ENCODE measurements around the gene HSP90B1.

Gene HSP90B1

DNA sequence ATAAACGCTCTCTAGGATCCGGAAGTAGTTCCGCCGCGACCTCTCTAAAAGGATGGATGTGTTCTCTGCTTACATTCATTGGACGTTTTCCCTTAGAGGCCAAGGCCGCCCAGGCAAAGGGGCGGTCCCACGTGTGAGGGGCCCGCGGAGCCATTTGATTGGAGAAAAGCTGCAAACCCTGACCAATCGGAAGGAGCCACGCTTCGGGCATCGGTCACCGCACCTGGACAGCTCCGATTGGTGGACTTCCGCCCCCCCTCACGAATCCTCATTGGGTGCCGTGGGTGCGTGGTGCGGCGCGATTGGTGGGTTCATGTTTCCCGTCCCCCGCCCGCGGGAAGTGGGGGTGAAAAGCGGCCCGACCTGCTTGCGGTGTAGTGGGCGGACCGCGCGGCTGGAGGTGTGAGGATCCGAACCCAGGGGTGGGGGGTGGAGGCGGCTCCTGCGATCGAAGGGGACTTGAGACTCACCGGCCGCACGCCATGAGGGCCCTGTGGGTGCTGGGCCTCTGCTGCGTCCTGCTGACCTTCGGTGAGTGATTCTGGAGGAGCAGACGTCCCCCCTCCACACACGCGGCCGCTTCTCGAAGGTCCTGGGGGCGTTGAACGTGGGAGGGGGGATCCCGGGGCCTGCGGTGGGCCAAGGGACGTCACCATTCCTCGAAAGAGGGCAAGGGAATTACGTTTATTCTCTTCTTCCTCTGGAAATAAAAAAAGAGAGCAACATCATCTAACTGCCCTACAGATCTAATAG lies at the start of gene HSP90B1:
Gene HSP90B1 (plus strand): TSS at position 377 of the 753 bp plus-strand sequence. CDS start 106 bp downstream, at position 483.
- DNase-seq = peak; percentile 79

DNA sequence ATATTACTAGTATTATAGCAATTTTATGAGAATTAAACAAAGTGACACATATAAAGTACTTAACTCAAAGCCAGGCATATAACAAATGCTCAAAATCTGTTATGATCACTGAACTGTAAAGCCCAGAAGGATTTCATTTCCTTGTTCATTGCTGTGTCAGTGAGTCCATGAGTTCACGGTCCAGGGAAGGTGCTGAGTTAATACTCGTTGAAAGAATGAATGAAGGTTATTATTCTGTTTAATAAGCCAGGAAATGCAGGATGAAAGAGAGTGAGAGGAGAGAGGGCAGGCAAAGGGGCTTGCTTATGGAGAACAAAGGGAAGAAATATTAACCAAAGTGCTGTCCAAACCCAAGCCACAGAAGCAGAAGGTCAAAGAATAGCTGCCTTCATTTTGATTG lies 48.9 kb upstream of the HSP90B1 start:
- DNase-seq = no peak

DNA sequence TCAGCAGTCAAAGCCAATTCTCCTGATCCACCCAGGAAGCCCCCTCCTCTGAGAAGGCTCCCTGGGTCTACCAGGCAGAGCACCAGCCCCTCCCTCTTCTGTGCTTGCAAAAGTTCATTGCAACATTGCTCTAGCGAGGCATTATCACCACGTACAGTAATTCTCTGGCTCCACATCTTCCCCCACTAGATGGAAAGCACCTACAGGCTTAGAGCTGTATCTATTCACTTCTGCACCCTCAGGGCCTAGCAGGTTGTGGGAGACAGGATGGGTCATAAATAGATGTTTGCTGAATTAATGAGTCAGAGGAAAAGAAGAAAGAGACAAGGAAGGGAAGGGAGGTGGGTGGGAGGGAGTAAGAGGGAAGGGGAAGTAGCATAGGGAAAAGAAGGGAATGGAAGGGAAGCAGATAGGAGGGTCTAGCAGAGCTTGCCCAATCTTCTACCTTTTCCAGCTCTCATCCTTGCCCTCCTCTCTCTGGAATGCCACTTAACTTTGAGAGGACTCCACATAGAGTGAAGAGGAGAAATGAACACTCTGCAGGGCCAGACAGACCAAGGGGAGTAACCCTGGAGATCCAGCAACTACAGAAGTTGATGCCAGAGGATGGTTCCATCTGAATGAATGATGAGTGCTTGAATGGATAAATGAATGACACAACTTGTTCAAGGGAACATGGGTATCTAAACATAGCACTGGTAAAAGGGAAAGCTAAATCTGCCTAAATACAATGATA lies 47.2 kb upstream of the HSP90B1 start:
- DNase-seq = no peak

DNA sequence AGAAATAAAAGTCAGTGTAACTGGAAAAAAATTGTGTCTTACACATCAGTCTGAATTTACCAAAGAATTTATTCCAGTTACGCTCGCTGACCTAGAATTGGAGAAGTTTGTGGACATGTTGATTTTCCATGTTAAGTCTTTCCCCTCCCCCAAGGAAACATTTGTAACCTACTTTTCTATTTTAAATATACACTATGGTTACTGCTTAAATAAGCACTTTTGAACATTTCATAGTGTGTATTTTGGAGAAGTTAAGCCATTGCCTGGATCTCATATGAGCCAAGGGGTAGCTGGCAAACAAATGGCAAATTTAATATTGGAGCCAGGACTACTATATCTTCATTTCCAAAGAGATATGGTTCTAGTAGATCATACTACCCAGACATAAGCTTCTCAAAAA lies 46.3 kb upstream of the HSP90B1 start:
- DNase-seq = no peak

DNA sequence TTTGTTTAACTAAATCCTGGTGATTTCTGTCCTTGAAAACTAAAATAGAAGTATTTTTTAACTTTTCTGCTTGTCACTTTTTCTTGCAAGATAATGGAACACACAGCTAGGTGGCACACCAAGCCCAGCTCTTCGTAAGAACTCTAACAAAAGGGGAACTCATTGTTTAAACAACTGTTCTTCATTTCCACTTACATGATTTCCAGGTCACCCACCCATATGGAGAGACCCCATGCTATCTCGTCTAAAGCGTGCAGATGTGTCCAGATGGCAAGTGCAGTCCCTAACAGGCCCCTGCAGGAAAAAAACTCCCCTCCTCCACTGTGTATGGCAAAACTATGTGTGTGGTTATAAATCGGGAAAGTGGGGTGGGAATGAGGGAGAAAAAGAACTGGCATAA lies 45.9 kb upstream of the HSP90B1 start:
- no peak for DNase-seq

DNA sequence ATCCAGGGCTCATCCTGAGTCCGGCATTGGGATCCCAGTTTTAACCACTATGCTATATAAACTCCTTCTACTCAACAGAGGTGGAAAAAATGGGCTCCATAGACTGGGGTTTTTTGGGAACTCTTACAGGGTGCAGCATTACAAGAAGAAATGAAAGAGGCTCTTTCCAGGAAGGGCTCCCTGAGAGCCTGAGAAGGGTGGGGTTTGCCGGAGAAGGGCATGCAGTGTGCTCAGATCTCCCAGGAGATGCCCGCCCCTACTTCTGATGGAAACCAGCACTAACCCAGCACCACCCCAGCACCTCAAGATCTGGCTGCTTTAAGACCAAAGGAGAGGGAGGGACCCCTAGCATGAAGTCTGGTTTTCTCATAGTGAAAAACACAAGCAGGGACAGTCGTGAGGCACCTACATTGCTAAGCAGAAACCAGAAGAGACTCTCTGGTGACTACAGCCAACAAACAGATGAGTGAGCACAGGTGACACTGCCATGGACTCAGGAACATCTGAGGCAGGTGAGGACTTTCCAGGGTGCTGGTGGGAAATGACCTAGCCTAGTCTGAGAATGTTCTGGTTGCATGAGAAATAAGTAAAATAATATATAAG lies 43.9 kb upstream of the HSP90B1 start:
- DNase-seq = no peak

DNA sequence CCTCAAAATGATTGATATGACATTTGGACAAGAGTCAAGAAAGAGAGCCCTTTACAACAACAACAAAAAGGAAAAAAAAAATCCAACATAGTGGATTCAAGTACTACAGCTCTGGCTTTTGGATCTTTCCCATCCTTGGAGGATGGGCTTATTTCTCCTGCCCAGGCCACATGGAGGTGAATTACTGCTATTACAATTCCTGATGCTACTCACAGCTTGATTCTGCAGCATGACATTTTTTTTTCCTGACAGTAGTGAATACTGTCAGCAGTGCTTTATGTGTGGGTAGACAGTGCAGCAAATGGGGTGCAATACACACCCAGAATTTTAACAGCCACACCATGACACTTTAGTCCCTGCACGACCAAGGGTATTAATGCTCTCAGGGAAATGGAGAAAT lies 42.5 kb upstream of the HSP90B1 start:
- DNase-seq = no peak

DNA sequence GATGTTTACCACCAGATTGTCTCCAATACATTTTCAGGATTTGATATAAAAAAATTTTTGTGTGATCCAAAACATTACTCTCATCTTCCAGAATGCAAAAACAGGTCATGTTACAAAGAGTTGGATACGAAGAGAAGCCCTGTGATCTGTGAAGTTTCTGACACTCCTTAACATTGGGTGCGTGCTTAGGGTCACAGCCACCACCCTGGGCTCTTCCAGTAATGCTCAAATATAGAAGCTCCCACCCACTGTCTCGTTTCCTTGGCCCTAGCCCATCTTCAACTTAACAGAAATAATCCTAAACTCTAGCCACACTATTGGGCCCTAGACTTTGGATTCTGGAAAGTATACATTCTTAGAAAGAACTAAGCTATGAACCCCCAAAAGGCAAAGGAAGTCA lies 32.9 kb upstream of the HSP90B1 start:
- DNase-seq = no peak

DNA sequence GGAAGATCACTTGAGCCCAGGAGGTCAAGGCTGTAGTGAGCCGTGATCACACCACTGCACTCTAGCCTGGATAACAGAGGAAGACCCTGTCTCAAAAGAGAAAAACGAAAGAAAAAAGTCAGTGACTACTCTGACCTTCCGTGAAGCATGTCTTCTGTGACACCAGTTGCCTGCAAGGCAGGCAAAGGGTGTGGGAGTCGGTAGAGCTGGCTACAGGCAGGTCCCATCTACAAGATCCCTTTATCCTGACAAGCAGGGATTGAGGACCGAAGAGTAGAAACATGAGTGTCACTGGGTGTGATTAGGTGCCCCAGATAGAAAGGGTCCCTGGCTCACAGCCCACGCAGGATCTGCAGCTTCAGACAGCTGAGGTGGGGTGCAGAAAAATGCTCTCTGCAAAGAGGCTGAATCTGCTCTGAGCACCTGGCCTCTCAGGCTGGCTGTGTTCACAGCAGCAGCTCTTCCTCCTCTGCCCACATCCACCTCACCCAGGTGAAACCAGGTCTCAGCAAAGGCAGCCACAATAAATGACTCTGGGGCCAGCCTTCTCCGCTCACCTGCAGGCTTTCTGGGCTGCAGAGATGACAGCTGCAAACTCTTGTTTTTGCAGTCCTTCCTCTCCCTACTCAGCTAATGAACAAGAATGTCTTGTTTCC lies 28.6 kb upstream of the HSP90B1 start:
- DNase-seq = no peak

DNA sequence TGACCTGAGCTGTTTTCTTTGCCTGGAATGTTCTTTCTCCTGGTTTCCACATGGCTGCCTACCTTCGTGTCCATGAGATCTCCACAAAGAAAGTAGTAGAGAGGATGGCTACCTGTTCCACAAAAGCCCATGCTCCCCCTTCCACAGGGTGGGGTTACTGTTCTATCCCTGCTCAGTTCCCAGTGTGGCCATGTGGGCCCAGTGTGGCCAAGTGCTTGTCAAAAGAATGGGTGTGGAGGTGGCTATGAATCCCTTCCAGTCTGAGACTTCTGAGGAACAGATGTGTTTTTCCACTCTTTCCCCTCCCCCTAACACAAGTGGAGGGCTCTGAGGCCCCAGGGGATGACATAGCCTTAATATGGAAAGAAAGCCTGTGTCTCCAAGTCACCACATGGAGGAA lies 26.2 kb upstream of the HSP90B1 start:
- no peak for DNase-seq

DNA sequence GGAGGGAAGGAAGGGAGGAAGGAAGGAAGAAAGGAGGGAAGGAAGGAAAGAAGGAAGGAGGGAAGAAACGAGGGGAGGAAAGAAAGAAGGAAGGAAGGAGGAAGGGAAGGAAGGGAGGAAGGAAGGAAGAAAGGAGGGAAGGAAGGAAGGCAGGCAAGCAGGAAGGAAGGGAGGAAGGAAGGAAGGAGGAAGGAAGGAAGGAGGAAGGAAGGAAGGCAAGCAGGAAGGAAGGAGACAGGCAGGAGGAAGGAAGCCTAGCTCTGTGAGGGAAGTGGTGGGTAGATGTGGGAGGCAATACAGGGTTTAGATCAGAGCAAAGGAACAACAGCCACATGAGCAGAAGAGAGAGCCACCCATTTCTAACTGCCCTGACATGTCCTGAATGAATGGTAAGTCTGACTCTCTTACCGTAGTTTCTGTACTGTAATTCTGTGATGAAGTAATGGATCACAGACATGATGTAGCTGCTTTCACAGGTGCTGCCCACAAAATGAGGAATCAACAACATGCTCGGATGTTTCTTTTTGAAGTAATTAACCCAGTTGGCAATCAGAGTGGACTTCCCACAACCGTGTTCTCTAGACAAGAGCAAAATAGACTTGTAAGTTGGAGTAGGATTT lies 24.4 kb upstream of the HSP90B1 start:
- no peak for DNase-seq

DNA sequence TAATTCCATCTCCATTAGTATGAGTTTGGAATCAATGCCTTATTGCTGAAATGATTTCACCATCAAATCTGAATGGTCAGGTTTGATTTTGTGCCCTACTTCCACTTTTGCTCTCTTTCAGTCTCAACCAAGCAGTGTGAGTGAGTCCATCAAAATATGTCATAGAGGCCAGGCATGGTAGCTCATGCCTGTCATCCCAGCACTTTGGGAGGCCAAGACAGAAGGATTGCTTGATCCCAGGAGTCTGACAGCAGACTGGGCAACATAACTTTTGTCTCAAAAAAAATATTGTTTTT lies 22.0 kb upstream of the HSP90B1 start:
- DNase-seq = no peak

DNA sequence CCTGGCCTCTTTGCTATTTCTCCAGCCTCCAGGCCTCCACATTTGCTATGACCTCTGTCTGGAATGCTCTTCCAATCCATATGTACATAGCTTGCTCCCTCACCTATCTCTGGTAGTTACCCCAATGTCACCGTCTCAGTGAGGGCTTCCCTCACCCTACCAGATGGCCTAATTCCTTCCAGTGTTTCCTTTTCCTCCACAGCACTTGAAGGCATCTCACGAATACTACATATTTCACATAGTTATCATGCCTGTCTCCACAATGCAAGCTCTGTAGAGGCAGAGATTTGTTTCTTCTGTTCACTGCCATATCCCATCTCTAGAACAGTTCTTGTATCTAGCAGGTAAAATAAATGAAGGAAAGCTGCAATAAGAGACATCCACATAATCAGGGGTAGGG lies 21.3 kb upstream of the HSP90B1 start:
- no peak for DNase-seq

DNA sequence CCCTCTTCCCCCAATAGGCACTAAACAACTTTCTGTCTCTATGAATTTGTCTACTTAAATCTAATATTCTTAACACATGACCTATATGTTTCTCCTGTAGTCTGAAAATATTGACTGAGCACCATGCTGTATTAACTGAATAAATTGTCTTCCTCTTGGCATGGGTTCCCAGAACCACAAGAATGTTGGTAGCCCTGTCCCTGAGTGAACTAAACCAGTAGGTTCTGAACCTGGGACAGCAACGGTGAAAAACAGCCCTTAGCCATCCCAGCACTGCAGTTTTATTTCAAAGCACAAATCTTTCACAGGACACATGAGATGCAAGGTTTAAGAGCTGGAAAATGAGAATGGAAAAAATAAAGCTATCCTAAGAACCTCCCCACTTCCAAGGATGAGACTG lies 20.4 kb upstream of the HSP90B1 start:
- no peak for DNase-seq

DNA sequence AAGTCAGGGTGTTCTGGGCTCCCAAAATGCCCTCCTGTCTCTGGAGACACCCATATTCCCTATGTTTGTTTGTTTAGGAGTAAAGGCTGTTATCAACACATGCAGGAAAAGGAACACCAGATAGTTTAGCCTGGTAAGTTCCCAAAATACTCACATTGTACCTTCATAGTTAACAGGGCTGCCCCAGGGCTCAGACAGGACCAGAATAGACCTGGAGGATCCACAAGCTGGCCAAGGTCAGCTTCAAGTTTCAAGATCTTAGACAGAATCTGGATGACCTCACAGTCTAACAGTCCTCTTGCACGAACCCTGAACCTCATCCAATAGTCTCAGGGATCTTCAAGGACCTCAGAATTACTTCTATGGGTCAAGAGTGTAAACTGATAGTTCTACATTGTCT lies 18.1 kb upstream of the HSP90B1 start:
- DNase-seq = no peak

DNA sequence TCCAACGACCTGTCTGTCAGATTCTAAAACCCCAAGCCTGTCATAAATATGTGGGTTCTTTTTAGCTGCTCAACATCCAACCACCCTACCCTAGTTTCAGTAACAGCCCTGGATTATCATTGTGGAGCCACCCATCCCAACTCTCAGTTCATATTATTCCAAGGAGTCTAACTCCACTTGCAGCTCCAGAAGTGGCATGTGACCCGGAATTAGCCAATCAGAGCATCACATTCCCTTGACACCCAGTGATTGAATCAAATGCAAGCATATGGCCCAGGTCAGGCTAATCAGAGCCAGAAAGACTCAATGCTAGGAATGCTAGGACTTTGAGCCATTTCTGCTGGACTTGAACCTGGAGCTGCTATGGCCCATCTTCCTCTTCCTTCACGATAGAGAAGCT lies 17.1 kb upstream of the HSP90B1 start:
- DNase-seq = no peak

DNA sequence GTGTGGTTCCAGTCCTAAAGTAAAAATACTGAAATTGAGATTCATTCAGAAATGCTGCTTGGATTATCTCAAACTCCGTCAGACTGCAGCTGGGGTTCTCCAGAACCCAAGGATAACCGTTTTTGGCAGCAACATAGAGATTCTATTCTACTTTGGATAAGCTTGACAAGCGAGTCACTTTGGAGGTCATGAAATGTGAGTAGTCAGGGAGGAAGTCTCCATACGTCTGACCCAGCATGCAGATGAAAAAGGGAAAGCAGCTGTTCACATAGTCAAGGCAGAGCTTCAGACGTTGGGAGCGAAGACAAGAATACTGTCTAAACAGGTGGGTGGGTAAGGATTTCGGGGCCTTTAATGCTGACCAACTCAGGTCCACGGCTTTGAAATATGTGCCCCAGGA lies 14.9 kb upstream of the HSP90B1 start:
- no peak for DNase-seq

DNA sequence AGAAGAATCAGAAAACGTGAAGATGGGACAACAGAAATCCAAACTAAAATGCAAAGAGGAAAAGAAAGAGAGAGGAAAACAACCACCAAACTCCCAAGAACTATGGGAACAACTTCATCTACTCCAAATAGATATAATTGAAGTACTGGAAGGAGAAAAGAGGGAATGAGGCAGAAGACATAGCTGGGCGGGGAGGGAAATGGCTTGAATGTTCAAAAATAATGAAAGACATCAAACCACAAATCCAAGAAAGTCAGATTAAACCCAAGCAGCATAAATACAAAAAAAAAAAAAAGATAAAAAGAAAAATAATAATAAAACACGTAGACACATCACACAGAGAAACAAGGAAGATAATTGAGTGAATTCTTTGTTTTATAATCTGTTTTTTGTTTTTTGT lies 12.3 kb upstream of the HSP90B1 start:
- DNase-seq = no peak

DNA sequence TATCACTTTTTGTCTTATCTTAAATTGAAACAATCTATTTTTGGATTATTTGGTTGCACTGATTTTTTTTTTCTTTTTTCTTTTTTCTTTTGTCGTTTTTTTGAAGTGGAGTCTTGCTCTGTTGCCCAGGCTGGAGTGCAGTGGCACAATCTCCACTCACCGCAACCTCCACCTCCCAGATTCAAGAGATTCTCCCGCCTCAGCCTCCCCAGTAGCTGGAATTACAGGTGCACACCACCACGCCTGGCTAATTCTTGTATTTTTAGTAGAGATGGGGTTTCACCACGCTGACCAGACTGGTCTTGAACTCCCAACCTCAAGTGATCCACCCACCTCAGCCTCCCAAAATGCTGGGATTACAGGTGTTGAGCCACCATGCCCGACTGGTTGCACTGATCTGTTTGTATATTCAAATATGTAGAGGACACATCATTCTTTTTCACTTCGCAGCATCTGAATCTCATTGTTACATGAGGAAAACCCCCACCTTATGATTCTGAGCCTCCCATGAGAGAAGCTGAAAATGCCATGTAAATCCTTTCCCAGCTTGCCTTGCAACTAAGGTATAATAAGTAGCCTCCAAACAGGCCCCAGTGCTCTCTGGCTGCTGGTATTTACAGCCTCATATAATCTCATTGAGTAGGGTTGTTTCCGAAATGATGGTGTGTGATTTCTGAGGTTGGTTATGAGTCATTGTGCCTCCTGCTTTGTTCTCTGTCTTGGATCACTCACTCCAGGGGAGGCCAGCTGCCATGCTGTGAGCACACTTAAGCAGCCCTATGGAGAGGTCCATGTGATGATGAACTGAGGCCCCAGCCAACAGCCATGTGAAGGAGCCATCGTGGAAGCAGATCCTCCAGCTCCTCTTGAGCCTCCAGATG lies 5.2 kb upstream of the HSP90B1 start:
- no peak for DNase-seq

DNA sequence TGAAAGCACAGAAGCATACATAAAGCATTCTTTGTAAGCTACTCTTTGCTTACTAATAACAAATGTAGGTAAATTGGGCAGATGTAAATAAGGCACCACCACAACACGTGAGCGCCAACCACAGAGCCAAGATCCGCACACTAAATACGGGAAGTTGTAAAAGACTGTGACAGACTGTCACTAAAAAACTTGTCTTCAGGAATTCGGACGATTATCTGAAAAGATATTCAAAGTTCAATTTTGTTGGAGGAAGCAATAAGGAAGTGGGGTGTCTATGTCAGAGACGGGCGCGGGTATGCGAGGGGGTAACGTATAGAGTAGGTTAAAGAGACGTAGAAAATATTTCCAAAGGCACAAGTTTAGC lies 1.5 kb upstream of the HSP90B1 start:
- no peak for DNase-seq

DNA sequence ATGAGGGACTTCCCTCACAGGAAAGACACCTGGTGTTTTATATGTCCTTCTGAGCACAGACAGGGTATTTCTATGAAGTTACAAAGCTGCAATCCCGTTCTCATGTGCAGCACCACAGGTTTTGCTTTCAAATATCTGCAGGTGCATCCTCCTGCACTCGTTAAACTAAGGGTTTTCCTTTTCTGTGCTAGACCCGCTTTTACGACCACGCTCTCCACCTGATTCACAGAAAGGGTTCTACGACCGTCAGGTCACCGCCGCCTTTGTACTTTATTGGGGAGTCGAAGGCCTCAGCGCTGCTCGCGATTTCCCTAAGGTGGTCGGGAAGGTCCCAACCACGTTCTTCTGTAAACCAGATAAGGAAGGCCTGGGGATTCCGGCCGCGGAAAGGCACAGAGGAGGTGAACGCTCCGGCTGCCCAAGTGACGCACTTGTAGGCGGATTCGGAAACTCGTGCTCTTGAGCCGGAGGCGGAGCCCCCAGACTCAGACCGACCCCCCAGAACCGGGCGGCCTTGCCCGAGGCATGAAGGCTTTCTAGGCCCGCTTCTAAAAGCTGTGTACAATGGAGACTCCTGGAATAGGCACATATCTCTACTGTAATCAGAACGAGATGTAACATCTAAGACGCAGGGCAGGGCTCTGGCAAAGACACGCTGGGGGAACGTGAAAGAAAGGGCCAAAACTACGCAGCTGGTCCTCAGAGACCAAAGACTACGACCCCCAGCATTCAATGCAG lies 995 bp upstream of the HSP90B1 start:
- DNase-seq = no peak

DNA sequence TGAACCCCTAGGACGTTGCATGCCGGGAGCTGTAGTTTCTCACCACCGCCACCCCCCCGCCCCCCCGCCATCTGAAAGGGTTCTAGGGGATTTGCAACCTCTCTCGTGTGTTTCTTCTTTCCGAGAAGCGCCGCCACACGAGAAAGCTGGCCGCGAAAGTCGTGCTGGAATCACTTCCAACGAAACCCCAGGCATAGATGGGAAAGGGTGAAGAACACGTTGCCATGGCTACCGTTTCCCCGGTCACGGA lies 501 bp upstream of the HSP90B1 start:
- no peak for DNase-seq
